Fibroblast of villous mesenchyme (primary cell): ENCODE data around the gene RARRES2. TPM values are rescaled to one million over a fixed set of nuclear protein-coding genes. Genes with fewer than 3 reads are reported as not detected.

Experiments
- DNase-seq: peaks from one replicate; pipeline ENCODE4 v3.0.0-alpha.2; 2010; ENCODE audit warnings: low read depth
- H3K4me3 ChIP-seq: 2 replicates; pipeline ENCODE4 v1.5.1; 2011; ENCODE audit warnings: low read depth, mild to moderate bottlenecking, low read length
- total RNA-seq: library from RNA; depleted of rRNA; stranded (reverse); fragments of >200 nt; gene quantifications from 2 replicates; pipeline ENCODE4 v1.2.3, GENCODE V29; 2012
- TF ChIP-seq, protein P1 (sequence below): IDR thresholded peaks from 2 replicates; pipeline ENCODE4 v1.5.1; 2012; ENCODE audit warnings: low read depth, mild to moderate bottlenecking, low read length; ENCODE audit not compliant: insufficient read depth

The RARRES2 gene
- total RNA-seq, 1 donor = 185 TPM

DNA sequence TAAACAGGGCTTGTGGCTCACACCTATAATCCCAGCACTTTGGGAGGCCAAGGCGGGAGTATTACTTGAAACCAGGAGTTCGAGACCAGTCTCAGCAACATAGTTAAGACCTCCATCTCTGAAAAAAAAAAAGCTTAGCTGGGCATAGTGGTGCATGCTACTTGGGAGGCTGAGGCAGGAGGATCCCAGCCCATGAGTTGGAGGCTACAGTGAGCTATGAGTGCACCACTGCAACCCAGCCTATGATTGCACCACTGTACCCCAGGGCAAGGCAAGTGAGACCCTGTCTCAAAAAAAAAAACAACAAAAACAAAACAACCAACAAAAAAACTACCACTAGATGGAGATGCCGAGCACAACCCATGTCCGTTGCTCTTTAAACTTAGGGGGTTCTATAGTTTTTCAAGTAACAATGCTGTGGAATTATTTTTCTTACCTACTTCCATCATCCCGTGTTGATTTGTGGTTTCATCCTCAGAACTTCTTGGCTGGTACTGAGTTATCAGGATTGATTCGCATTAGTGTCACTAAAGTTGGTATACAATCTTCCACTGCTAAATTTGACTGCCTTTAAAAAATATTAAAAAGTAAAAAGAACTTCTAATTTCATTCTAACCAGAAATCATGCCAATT lies 15.0 kb upstream of the RARRES2 start:
- no peak overlapping the region for H3K4me3 ChIP-seq
- DNase-seq = peak; percentile 55
- TF ChIP-seq, protein P1, sequence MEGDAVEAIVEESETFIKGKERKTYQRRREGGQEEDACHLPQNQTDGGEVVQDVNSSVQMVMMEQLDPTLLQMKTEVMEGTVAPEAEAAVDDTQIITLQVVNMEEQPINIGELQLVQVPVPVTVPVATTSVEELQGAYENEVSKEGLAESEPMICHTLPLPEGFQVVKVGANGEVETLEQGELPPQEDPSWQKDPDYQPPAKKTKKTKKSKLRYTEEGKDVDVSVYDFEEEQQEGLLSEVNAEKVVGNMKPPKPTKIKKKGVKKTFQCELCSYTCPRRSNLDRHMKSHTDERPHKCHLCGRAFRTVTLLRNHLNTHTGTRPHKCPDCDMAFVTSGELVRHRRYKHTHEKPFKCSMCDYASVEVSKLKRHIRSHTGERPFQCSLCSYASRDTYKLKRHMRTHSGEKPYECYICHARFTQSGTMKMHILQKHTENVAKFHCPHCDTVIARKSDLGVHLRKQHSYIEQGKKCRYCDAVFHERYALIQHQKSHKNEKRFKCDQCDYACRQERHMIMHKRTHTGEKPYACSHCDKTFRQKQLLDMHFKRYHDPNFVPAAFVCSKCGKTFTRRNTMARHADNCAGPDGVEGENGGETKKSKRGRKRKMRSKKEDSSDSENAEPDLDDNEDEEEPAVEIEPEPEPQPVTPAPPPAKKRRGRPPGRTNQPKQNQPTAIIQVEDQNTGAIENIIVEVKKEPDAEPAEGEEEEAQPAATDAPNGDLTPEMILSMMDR = peak; percentile 67

DNA sequence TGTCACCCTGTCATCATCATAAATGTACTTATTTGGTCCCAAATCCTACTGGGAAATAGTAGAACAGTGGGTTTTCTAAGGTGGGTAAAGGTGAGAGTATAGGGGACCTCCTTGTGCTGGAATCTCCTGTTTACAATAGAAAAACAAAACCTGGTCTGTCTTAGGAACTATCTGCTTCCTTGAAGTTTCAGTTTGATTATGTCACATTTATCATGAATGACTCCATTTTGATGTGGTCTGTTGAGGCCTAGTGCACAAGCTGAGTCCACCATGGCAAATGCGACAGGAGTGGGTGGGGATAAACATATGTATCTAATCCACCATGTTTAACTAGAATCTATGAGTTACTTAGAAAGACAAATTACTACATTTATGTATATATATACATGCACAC lies 14.2 kb upstream of the RARRES2 start:
- TF ChIP-seq, protein P1 = no peak
- no peak overlapping the region for H3K4me3 ChIP-seq

DNA sequence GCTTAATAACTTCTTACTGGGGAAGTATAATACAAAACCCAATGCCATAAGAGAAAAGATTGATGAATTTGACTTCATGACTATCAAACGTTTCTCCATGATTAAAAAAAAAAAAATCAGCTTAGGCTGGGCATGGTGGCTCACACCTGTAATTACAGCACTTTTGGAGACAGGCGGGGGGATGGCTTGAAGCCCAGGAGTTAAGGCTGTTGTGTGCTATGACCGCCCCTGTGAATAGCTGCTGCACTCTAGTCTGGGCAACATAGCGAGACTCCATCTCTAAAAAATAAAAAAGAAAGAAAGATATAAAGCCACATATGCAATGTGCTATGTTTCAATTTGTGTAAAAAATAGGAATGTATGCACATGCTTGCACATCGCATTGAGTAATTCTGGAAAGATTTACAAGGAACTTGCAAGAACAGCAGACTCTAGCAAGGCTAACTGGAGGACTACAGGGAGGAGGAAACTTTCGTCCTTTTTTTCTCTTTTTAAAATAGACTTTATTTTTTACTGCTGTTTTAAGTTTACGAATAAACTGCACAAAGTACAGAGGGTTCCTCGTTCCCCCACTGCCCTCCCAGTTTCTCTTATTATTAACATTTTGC lies 10.3 kb upstream of the RARRES2 start:
- peak; percentile 41 for DNase-seq
- TF ChIP-seq, protein P1 = no peak
- H3K4me3 ChIP-seq = no peak overlapping the region

More for the DNA sequence above, 14.2 kb upstream of the RARRES2 start:
- no peak for DNase-seq

DNA sequence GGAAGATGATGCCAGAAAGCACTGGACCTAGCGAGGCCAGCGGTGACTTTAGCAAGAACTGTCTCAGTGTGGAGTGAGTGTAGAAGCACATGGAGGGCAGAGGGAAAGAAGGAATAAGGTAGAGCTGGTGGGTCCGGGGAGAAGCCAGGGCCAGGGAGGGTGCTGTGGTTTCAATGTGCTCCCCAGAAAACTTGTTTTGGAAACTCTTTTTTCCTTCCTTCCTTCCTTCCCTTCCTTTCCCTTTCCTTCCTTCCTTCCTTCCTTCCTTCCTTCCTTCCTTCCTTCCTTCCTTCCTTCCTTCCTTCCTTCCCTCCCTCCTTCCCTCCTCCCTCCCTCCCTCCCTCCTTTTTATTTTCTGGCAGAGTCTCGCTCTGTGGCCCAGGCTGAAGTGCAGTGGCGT lies 5.5 kb upstream of the RARRES2 start:
- TF ChIP-seq, protein P1 = no peak
- no peak overlapping the region for H3K4me3 ChIP-seq
- no peak for DNase-seq

DNA sequence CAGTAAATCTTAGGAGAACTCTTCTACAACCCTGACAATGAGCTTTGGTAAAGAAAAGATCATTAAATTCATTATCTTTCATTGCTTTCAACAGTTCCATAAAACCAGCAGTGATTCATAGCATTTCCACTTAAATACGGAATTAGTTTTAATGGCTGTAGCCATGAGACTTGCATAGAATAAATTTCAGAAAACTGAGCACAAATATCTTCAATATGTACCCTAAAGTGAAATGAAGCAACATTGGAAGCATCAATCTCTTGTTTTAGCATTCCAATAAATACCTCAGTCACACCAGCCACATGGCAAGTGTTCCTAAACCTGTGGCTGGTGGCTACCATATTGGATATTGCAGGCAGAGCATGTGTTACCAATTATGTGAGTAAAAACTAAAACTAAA lies 3.6 kb upstream of the RARRES2 start:
- no peak overlapping the region for H3K4me3 ChIP-seq
- DNase-seq = no peak
- TF ChIP-seq, protein P1 = no peak

DNA sequence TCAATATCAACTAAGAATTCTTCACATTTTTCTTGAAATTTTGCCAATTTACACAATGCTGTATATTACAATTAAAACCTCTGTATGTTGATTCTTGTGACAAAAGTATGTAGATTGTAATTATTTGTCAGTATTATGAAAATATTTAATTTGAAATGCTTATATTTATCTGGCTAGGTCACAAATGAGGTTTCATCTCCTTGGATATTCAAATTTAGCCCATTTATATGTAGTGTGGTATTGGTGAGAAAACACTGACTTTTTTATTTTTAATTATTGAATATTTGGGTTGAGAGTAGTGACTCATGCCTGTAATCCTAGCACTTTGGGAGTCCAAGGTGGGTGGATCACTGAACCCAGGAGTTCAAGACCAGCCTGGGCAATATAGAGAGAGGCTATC lies 2.9 kb upstream of the RARRES2 start:
- no peak overlapping the region for H3K4me3 ChIP-seq
- no peak for DNase-seq
- TF ChIP-seq, protein P1 = no peak
